ENCODE results near the gene FADS6.

- TF ChIP-seq SRSF1 (optimal IDR thresholded peaks at IDR 0.05; ENCODE audit: low read depth, low read length) (no peak), ZNF670 (CRISPR knock-in tag; IDR thresholded peaks at IDR 0.05; ENCODE audit: borderline replicate concordance) (no peak), MXI1 (IDR thresholded peaks at IDR 0.05; ENCODE audit: borderline replicate concordance, low read depth, low read length) (no peak), CEBPZ (IDR thresholded peaks at IDR 0.05; ENCODE audit: low read length) (no peak), YY1 (IDR thresholded peaks at IDR 0.05; ENCODE audit: insufficient read depth, insufficient replicate concordance, low read depth, low read length) (no peak)
These were observed 10.1 kb downstream of the FADS6 start for GRCh38 chr17:74883241-74883745.
